B cell (primary cell): Measurements from ENCODE around the gene PHF11.

Experiments
- CTCF ChIP-seq: fragments of 200-600 bp; IDR thresholded peaks from one replicate; pipeline ENCODE4 v1.8.0; 2022; ENCODE audit warnings: antibody characterized with exemption, mild to moderate bottlenecking
- EZH2 ChIP-seq: IDR thresholded peaks from 2 replicates; pipeline ENCODE4 v1.6.1; 2012; ENCODE audit warnings: borderline replicate concordance, low read depth, mild to moderate bottlenecking, moderate library complexity, low read length; ENCODE audit not compliant: insufficient read depth, poor library complexity, severe bottlenecking

GRCh38 chr13:49550942-49551644 is 55.3 kb downstream of the PHF11 start:
- TF ChIP-seq CTCF (no peak), EZH2 (no peak)
